HCT116 (cell line): ENCODE data around the gene DIAPH3.

Source experiments
- POLR2A ChIP-seq: IDR thresholded peaks from 2 replicates; pipeline ENCODE4 v1.7.0; 2011; ENCODE audit warnings: borderline replicate concordance; ENCODE audit not compliant: insufficient read depth, insufficient read length; ENCODE audit errors: extremely low read depth
- ZNF274 ChIP-seq: fragments of 200-500 bp; sonication (Bioruptor generic); IDR thresholded peaks from 2 replicates; pipeline ENCODE4 v1.6.1; 2014; ENCODE audit warnings: mild to moderate bottlenecking, low read depth, low read length, inconsistent platforms
- TF ChIP-seq, protein P1 (sequence below), 3 experiments: fragments of 200-600 bp in 1 of 3; sonication (generic) in 1 of 3; IDR thresholded peaks in 2 of 3; conservative IDR thresholded peaks in 1 of 3; 2 replicates each; pipeline ENCODE4 v1.5.1; 2012 to 2017; ENCODE audit warnings: low read depth in 2 of 3, low read length in 2 of 3, antibody characterized with exemption in 1 of 3, borderline replicate concordance in 1 of 3, control low read depth in 1 of 3, mild to moderate bottlenecking in 1 of 3, mixed read lengths in 1 of 3, mixed run types in 1 of 3, moderate library complexity in 1 of 3; ENCODE audit not compliant: insufficient read depth in 1 of 3

GRCh38 chr13:60175571-60175970 lies 11.8 kb upstream of the DIAPH3 start:
- TF ChIP-seq, protein P1, sequence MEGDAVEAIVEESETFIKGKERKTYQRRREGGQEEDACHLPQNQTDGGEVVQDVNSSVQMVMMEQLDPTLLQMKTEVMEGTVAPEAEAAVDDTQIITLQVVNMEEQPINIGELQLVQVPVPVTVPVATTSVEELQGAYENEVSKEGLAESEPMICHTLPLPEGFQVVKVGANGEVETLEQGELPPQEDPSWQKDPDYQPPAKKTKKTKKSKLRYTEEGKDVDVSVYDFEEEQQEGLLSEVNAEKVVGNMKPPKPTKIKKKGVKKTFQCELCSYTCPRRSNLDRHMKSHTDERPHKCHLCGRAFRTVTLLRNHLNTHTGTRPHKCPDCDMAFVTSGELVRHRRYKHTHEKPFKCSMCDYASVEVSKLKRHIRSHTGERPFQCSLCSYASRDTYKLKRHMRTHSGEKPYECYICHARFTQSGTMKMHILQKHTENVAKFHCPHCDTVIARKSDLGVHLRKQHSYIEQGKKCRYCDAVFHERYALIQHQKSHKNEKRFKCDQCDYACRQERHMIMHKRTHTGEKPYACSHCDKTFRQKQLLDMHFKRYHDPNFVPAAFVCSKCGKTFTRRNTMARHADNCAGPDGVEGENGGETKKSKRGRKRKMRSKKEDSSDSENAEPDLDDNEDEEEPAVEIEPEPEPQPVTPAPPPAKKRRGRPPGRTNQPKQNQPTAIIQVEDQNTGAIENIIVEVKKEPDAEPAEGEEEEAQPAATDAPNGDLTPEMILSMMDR (IDR thresholded peaks at IDR 0.05 in 2 of 3, conservative IDR thresholded peaks at IDR 0.05 in 1 of 3; ENCODE audit: borderline replicate concordance in 1 of 3, insufficient read depth in 1 of 3, low read depth in 2 of 3, low read length in 2 of 3) = no peak
- TF ChIP-seq ZNF274 = no peak
- TF ChIP-seq POLR2A = no peak
